Measurements from ENCODE around the gene NAPSA. TPM values are rescaled to one million over a fixed set of nuclear protein-coding genes. Genes with fewer than 3 reads are reported as not detected.

Gene NAPSA
- total RNA-seq, 1 donor from 2014 or later, result not detected

DNA sequence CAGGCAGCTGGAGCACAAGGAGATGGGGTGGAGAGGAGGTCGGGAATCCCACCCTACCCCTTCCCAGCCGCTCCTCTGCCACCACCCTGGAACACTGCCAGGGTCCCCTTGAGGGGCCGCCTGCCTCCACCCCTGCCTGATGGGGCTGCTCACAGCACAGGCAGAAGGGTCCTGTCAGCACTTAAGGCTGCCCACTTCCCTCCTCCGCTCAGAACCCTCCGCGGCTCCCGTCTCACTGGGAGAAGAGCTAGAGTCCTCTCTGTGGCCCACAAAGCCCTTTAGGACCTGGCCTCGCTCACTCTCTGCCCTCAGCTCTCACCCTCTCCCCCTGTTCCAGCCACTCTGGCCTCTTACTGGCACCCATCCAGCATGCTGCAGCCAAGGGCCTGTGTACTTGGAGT lies 15.3 kb upstream of the NAPSA start:
- Mint-ChIP-seq H3K9me3 (ENCODE audit: unreplicated experiment) (no peaks in the 10 kb centered on the region), H3K27ac (ENCODE audit: unreplicated experiment) (no peak overlapping the region), H3K27me3 (ENCODE audit: low read depth, unreplicated experiment) (no peaks in the 10 kb centered on the region), H3K36me3 (ENCODE audit: low read depth, unreplicated experiment) (peaks cover 8% of the 10 kb centered on the region), H3K4me3 (ENCODE audit: unreplicated experiment) (no peak overlapping the region), H3K4me1 (ENCODE audit: low read depth, unreplicated experiment) (peaks cover 6% of the 10 kb centered on the region)
- Histone ChIP-seq H3K79me2 (ENCODE audit: insufficient read depth, low read length) (peaks cover 8% of the 10 kb centered on the region), H3K4me3 (ENCODE audit: insufficient read depth, low read depth, low read length) (no peak overlapping the region), H3K4me1 (ENCODE audit: insufficient read depth, low read length) (peaks cover 11% of the 10 kb centered on the region), H3K9ac (ENCODE audit: low read length) (no peak overlapping the region), H3K4me2 (ENCODE audit: low read length) (no peak overlapping the region), H2AFZ (ENCODE audit: low read depth, low read length) (no peak overlapping the region), H3K36me3 (ENCODE audit: insufficient read depth, low read length) (peaks cover 7% of the 10 kb centered on the region), H4K20me1 (ENCODE audit: insufficient read depth, low read length) (peaks cover 13% of the 10 kb centered on the region), H3K27me3 (ENCODE audit: insufficient read depth, low read length) (no peaks in the 10 kb centered on the region), H3K27ac (ENCODE audit: low read depth, low read length) (no peak overlapping the region), H3K9me3 (ENCODE audit: insufficient read depth, low read depth, low read length) (no peaks in the 10 kb centered on the region)
- TF ChIP-seq EZH2 (IDR thresholded peaks at IDR 0.05; ENCODE audit: insufficient read depth, low read length), result no peak
- TF ChIP-seq, protein P1, sequence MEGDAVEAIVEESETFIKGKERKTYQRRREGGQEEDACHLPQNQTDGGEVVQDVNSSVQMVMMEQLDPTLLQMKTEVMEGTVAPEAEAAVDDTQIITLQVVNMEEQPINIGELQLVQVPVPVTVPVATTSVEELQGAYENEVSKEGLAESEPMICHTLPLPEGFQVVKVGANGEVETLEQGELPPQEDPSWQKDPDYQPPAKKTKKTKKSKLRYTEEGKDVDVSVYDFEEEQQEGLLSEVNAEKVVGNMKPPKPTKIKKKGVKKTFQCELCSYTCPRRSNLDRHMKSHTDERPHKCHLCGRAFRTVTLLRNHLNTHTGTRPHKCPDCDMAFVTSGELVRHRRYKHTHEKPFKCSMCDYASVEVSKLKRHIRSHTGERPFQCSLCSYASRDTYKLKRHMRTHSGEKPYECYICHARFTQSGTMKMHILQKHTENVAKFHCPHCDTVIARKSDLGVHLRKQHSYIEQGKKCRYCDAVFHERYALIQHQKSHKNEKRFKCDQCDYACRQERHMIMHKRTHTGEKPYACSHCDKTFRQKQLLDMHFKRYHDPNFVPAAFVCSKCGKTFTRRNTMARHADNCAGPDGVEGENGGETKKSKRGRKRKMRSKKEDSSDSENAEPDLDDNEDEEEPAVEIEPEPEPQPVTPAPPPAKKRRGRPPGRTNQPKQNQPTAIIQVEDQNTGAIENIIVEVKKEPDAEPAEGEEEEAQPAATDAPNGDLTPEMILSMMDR (IDR thresholded peaks at IDR 0.05; ENCODE audit: insufficient read depth, low read depth, low read length), result no peak
- no peak for DNase-seq (ENCODE audit: low read depth)
- FAIRE-seq, result no peak

DNA sequence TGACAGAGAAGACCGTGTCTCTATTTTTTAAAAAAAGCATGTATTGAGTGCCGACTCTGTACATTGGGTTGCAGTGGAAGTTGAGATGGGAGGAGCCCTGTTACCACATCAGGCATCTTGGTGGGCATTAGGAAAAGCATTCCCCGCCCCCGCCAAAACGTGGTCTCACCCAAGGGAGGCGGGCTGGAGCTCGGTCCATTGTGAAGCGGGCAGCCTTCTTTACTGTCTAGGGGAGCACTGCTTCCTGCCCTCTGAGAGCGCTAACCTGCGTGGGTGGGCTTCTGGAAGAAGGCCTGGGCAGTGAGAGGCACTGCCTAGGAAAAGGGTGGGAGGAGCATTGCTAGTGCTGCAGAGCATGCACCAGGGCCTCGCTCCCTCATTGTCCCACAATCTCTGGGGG lies 14.7 kb upstream of the NAPSA start:
- Histone ChIP-seq H3K79me2 (ENCODE audit: insufficient read depth, low read length) (peaks cover 2% of the 10 kb centered on the region), H4K20me1 (ENCODE audit: insufficient read depth, low read length) (peaks cover 13% of the 10 kb centered on the region), H3K4me2 (ENCODE audit: low read length) (no peak overlapping the region), H3K27me3 (ENCODE audit: insufficient read depth, low read length) (no peaks in the 10 kb centered on the region), H3K4me1 (ENCODE audit: insufficient read depth, low read length) (peaks cover 9% of the 10 kb centered on the region), H3K27ac (ENCODE audit: low read depth, low read length) (no peak overlapping the region), H3K36me3 (ENCODE audit: insufficient read depth, low read length) (peaks cover 7% of the 10 kb centered on the region), H3K4me3 (ENCODE audit: insufficient read depth, low read depth, low read length) (no peak overlapping the region), H3K9ac (ENCODE audit: low read length) (no peak overlapping the region), H3K9me3 (ENCODE audit: insufficient read depth, low read depth, low read length) (no peaks in the 10 kb centered on the region), H2AFZ (ENCODE audit: low read depth, low read length) (no peak overlapping the region)
- Mint-ChIP-seq H3K4me3 (ENCODE audit: unreplicated experiment) (no peak overlapping the region), H3K4me1 (ENCODE audit: low read depth, unreplicated experiment) (peaks cover 4% of the 10 kb centered on the region), H3K36me3 (ENCODE audit: low read depth, unreplicated experiment) (peaks cover 8% of the 10 kb centered on the region), H3K9me3 (ENCODE audit: unreplicated experiment) (no peaks in the 10 kb centered on the region), H3K27me3 (ENCODE audit: low read depth, unreplicated experiment) (no peaks in the 10 kb centered on the region), H3K27ac (ENCODE audit: unreplicated experiment) (peak overlapping the region; percentile 42)
- FAIRE-seq (no peak), DNase-seq (ENCODE audit: low read depth) (no peak)
- no peak for TF ChIP-seq EZH2 (IDR thresholded peaks at IDR 0.05; ENCODE audit: insufficient read depth, low read length)
- TF ChIP-seq, protein P1 (IDR thresholded peaks at IDR 0.05; ENCODE audit: insufficient read depth, low read depth, low read length), result no peak

DNA sequence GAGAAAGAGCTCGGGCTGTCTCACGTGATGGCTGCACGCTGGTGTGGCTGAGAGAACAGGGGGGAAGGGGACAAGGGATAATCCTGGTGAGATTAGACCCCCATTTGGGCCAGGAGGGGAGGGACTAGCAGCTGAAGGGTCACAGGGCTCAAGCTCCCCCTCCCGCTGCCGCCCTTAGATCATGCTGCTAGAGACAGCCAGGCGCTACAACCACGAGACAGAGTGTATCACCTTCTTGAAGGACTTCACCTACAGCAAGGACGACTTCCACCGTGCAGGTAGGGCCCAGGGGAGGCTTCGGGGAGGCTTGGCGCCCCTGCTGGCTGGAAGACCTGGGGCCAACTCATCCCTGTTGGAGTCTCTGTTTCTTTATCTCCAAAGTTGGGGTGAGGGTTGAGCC lies 14.2 kb upstream of the NAPSA start:
- Mint-ChIP-seq H3K36me3 (ENCODE audit: low read depth, unreplicated experiment) (peaks cover 8% of the 10 kb centered on the region), H3K4me1 (ENCODE audit: low read depth, unreplicated experiment) (no peaks in the 10 kb centered on the region)

More for the DNA sequence above, 14.2 kb upstream of the NAPSA start:
- H4K20me1 ChIP-seq (ENCODE audit: insufficient read depth, low read length), result peaks cover 13% of the 10 kb centered on the region
- H2AFZ ChIP-seq (ENCODE audit: low read depth, low read length), result no peak overlapping the region
- no peak for FAIRE-seq
- no peak overlapping the region for H3K27ac ChIP-seq (ENCODE audit: low read depth, low read length)
- no peaks in the 10 kb centered on the region for H3K9me3 ChIP-seq (ENCODE audit: insufficient read depth, low read depth, low read length)
- no peak overlapping the region for H3K27ac Mint-ChIP-seq (ENCODE audit: unreplicated experiment)
- H3K27me3 Mint-ChIP-seq (ENCODE audit: low read depth, unreplicated experiment), result no peaks in the 10 kb centered on the region
- peaks cover 7% of the 10 kb centered on the region for H3K36me3 ChIP-seq (ENCODE audit: insufficient read depth, low read length)
- peaks cover 4% of the 10 kb centered on the region for H3K4me1 ChIP-seq (ENCODE audit: insufficient read depth, low read length)
- no peaks in the 10 kb centered on the region for H3K9me3 Mint-ChIP-seq (ENCODE audit: unreplicated experiment)
- H3K27me3 ChIP-seq (ENCODE audit: insufficient read depth, low read length), result no peaks in the 10 kb centered on the region
- no peak overlapping the region for H3K9ac ChIP-seq (ENCODE audit: low read length)
- no peak for DNase-seq (ENCODE audit: low read depth)
- H3K4me3 ChIP-seq (ENCODE audit: insufficient read depth, low read depth, low read length), result no peak overlapping the region
- TF ChIP-seq EZH2 (IDR thresholded peaks at IDR 0.05; ENCODE audit: insufficient read depth, low read length), result no peak
- TF ChIP-seq, protein P1 (IDR thresholded peaks at IDR 0.05; ENCODE audit: insufficient read depth, low read depth, low read length), result no peak
- no peak overlapping the region for H3K4me2 ChIP-seq (ENCODE audit: low read length)
- no peak overlapping the region for H3K4me3 Mint-ChIP-seq (ENCODE audit: unreplicated experiment)
- H3K79me2 ChIP-seq (ENCODE audit: insufficient read depth, low read length), result no peaks in the 10 kb centered on the region

Data from astrocyte (in vitro differentiated cells and primary cell).